ENCODE results near the gene DCT. TPM values are rescaled to one million over a fixed set of nuclear protein-coding genes. Genes with fewer than 3 reads are reported as not detected.

DCT gene
- total and polyA plus RNA-seq, 2 of the 4 experiments (the other 2 are of a cell fraction): not detected

GRCh38 chr13:94394723-94395122, 84.8 kb downstream of the DCT start:
- no peak for ATAC-seq (ENCODE audit: low read depth)
- ChIA-PET CTCF (no interaction called here), POLR2A (ENCODE audit: unreplicated experiment) (no interaction called here)

More at GRCh38 chr13:94394723-94395122, 84.8 kb downstream of the DCT start:
- Histone ChIP-seq H2AK9ac (replicated peaks; ENCODE audit: low read depth, low read length, poor library complexity) (no peak overlapping the region), H3K4ac (ENCODE audit: low read depth, low read length) (no peak overlapping the region), H3K9ac (ENCODE audit: low read depth, low read length) (no peak overlapping the region), H3K9me1 (ENCODE audit: insufficient read depth, low read length) (no peaks in the 10 kb centered on the region), H3K14ac (replicated peaks; ENCODE audit: low read depth, low read length) (no peak overlapping the region), H2BK20ac (ENCODE audit: low read depth, low read length) (no peak overlapping the region), H3K23ac (ENCODE audit: low read depth, low read length) (no peak overlapping the region), H3K18ac (ENCODE audit: low read depth, low read length) (no peak overlapping the region), H3K4me2 (ENCODE audit: low read depth, low read length) (no peak overlapping the region), H4K91ac (ENCODE audit: insufficient read depth, low read depth, low read length) (no peak overlapping the region), H3K79me1 (ENCODE audit: low read depth in 1 of 2, low read length in 2 of 2) (no peaks in the 10 kb centered on the region), H3K56ac (ENCODE audit: extremely low read depth, insufficient read depth, low read length) (no peak overlapping the region), H2AFZ (replicated peaks; ENCODE audit: low read length, poor library complexity) (no peak overlapping the region), H2AK5ac (ENCODE audit: low read depth, low read length) (no peak overlapping the region), H4K8ac (ENCODE audit: low read depth in 2 of 2, low read length in 2 of 2) (no peak overlapping the region), H3K4me3 (ENCODE audit: insufficient read depth, low read depth, low read length) (no peak overlapping the region), H2BK15ac (ENCODE audit: low read depth, low read length) (no peak overlapping the region), H4K20me1 (ENCODE audit: insufficient read depth, low read length) (no peaks in the 10 kb centered on the region), H3K36me3 (ENCODE audit: control insufficient read depth, insufficient read depth, low read length) (no peaks in the 10 kb centered on the region), H2BK5ac (ENCODE audit: low read depth, low read length, poor library complexity, severe bottlenecking) (no peak overlapping the region), H3K27ac (ENCODE audit: insufficient read depth, low read length) (no peak overlapping the region), H3K9me3 (ENCODE audit: control insufficient read depth, insufficient read depth, low read length) (no peaks in the 10 kb centered on the region), H2BK120ac (ENCODE audit: low read depth, low read length) (no peak overlapping the region), H4K5ac (ENCODE audit: low read depth, low read length) (no peak overlapping the region), H3K27me3 (ENCODE audit: control insufficient read depth, insufficient read depth, low read length) (no peaks in the 10 kb centered on the region), H3K4me1 (ENCODE audit: control insufficient read depth, insufficient read depth, low read length) (no peaks in the 10 kb centered on the region)
- dilution Hi-C loops (cut with HindIII; ENCODE audit: low sequenced_read_pairs, unreplicated experiment): no loop called here
- no peak for TF ChIP-seq MAZ (IDR thresholded peaks at IDR 0.05; ENCODE audit: borderline replicate concordance, low read depth, low read length)
- no peak for TF ChIP-seq CEBPB (IDR thresholded peaks at IDR 0.05; ENCODE audit: low read depth, low read length)
- TF ChIP-seq FOS (IDR thresholded peaks at IDR 0.05; ENCODE audit: low read depth, low read length): no peak
- TF ChIP-seq, protein P1, sequence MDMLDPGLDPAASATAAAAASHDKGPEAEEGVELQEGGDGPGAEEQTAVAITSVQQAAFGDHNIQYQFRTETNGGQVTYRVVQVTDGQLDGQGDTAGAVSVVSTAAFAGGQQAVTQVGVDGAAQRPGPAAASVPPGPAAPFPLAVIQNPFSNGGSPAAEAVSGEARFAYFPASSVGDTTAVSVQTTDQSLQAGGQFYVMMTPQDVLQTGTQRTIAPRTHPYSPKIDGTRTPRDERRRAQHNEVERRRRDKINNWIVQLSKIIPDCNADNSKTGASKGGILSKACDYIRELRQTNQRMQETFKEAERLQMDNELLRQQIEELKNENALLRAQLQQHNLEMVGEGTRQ (IDR thresholded peaks at IDR 0.05; ENCODE audit: low read depth, low read length): no peak
- TF ChIP-seq BHLHE40 (IDR thresholded peaks at IDR 0.05; ENCODE audit: low read depth, low read length): no peak
- no peak for TF ChIP-seq MAFK (IDR thresholded peaks at IDR 0.05; ENCODE audit: low read depth, low read length)
- no peak for TF ChIP-seq POLR2A (IDR thresholded peaks at IDR 0.05; ENCODE audit: low read depth, low read length)
- TF ChIP-seq NFE2L2 (IDR thresholded peaks at IDR 0.05; ENCODE audit: low read depth, low read length): no peak
- no peak for TF ChIP-seq CTCF (conservative IDR thresholded peaks at IDR 0.05; ENCODE audit: low read depth, low read length)
- TF ChIP-seq RAD21 (IDR thresholded peaks at IDR 0.05; ENCODE audit: low read length): no peak
- TF ChIP-seq, protein P2, sequence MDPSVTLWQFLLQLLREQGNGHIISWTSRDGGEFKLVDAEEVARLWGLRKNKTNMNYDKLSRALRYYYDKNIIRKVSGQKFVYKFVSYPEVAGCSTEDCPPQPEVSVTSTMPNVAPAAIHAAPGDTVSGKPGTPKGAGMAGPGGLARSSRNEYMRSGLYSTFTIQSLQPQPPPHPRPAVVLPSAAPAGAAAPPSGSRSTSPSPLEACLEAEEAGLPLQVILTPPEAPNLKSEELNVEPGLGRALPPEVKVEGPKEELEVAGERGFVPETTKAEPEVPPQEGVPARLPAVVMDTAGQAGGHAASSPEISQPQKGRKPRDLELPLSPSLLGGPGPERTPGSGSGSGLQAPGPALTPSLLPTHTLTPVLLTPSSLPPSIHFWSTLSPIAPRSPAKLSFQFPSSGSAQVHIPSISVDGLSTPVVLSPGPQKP (IDR thresholded peaks at IDR 0.05; ENCODE audit: borderline replicate concordance, low read depth, low read length): no peak
- no peak for TF ChIP-seq RCOR1 (IDR thresholded peaks at IDR 0.05; ENCODE audit: insufficient replicate concordance, low read length)
- no peak for TF ChIP-seq MXI1 (IDR thresholded peaks at IDR 0.05; ENCODE audit: borderline replicate concordance, low read depth, low read length)
- no peak for TF ChIP-seq RFX5 (IDR thresholded peaks at IDR 0.05; ENCODE audit: low read depth, low read length)
- TF ChIP-seq CHD1 (IDR thresholded peaks at IDR 0.05; ENCODE audit: low read depth, low read length): no peak
- no peak for TF ChIP-seq SMC3 (IDR thresholded peaks at IDR 0.05; ENCODE audit: low read depth, low read length)
- 69% methylated on average over 2 of the region's 4 CpGs; no CpG with 5 or more reads in 1 of the 2 experiments for WGBS, 2 experiments (ENCODE audit: extremely low coverage in 2 of 2, insufficient read length in 1 of 2)
- no peak for DNase-seq
- BruUV-seq (replicated peaks): no TSS peak
- in situ Hi-C loops (cut with MboI; ENCODE audit: low sequenced_read_pairs): no loop called here
- intact Hi-C loops (cut with micrococcal nuclease): no loop called here

Measured in IMR-90 (cell line).